Uterus (tissue), 2 donors: ENCODE measurements around the gene PRKAA1.

Experiments used
- CTCF ChIP-seq, 4 experiments: fragments of 200-600 bp in 2 of 4; fragments of 450-650 bp in 2 of 4; sonication (generic) in 2 of 4; IDR thresholded peaks; one replicate each; pipeline ENCODE4 v1.5.1; 2016 to 2019; ENCODE audit warnings: antibody characterized with exemption in 4 of 4, mild to moderate bottlenecking in 2 of 4, moderate library complexity in 1 of 4
- POLR2A ChIP-seq, 2 donors: fragments of 450-650 bp; IDR thresholded peaks; one replicate each; pipeline ENCODE4 v1.6.1; 2016; ENCODE audit warnings: antibody characterized with exemption in 2 of 2, mild to moderate bottlenecking in 1 of 2, moderate library complexity in 1 of 2

GRCh38 chr5:40776658-40776977, 21.6 kb downstream of the PRKAA1 start:
- TF ChIP-seq CTCF (IDR thresholded peaks at IDR 0.05) (no peak), POLR2A (IDR thresholded peaks at IDR 0.05) (no peak)
